Memory B cell (primary cell): ENCODE results near the gene APCDD1.
"Not testable (repeated sequence)": the region's sequence is repeated elsewhere in the genome, so short reads cannot be mapped to it uniquely, and the experiment has no call there.

Experiments used
- ATAC-seq: fragments of 150-1000 bp; cut with Tn5 transposase; 2 replicates; pipeline ENCODE4 v1.10.0; 2021; ENCODE audit warnings: low read depth, mild to moderate bottlenecking, moderate library complexity
- DNase-seq, 2 donors: peaks; one replicate each; pipeline ENCODE4 v3.0.0; 2022; ENCODE audit warnings: low spot score in 2 of 2
- H3K27ac Mint-ChIP-seq: one replicate; pipeline ENCODE4 v1.8.0; 2022; ENCODE audit warnings: mild to moderate bottlenecking, moderate library complexity, mixed read lengths
- H3K27me3 Mint-ChIP-seq: one replicate; pipeline ENCODE4 v1.8.0; 2022; ENCODE audit warnings: mixed read lengths
- H3K36me3 Mint-ChIP-seq: one replicate; pipeline ENCODE4 v1.8.0; 2022; ENCODE audit warnings: mild to moderate bottlenecking, mixed read lengths
- H3K4me1 Mint-ChIP-seq: one replicate; pipeline ENCODE4 v1.8.0; 2022; ENCODE audit warnings: mixed read lengths
- H3K4me3 Mint-ChIP-seq: one replicate; pipeline ENCODE4 v1.8.0; 2022; ENCODE audit warnings: mild to moderate bottlenecking, moderate library complexity, mixed read lengths
- H3K9me3 Mint-ChIP-seq: one replicate; pipeline ENCODE4 v1.8.0; 2022; ENCODE audit warnings: mixed read lengths

APCDD1 gene

DNA sequence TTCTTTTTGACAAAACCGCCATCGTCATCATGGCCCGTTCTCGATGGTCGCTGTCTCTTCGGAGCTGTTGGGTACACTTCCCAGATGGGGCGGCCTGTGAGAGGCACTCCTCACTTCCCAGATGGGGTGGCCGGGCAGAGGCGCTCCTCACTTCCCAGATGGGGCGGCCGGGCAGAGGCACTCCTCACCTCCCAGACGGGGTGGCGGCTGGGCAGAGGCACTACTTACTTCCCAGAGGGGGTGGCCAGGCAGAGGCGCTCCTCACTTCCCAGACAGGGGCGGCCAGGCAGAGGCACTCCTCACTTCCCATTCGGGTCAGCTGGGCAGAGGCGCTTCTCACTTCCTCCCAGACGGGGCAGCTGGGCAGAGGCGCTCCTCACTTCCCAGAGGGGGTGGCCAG lies 51.5 kb downstream of the APCDD1 start:
- H3K4me3 Mint-ChIP-seq, H3K27ac Mint-ChIP-seq, ATAC-seq, H3K36me3 Mint-ChIP-seq, H3K9me3 Mint-ChIP-seq, H3K4me1 Mint-ChIP-seq, DNase-seq, H3K27me3 Mint-ChIP-seq: not testable (repeated sequence)

DNA sequence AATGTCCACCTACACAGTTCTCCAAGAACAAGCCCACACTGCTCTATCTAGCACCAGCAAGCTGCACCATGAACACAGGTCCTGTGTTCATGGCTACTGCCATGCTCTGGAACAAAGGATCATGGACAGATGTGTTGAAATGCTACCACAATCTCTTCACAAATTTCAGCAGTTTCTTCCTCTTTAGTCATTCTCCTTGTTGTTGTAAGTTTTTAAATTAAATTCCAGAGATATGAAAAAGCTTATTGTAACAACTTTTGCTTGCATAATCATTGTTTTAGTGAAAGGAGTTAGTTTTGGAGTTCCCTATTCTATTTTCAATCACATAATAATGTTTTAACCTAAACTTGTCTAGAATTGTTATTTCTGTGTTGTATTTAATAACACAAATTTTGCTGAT lies 54.2 kb downstream of the APCDD1 start:
- ATAC-seq (no peak), DNase-seq (no peak)
- H3K27ac Mint-ChIP-seq = no peak overlapping the region
- peaks cover 4% of the 10 kb centered on the region for H3K36me3 Mint-ChIP-seq
- no peak overlapping the region for H3K4me3 Mint-ChIP-seq
- peaks cover 14% of the 10 kb centered on the region for H3K27me3 Mint-ChIP-seq
- peaks cover 2% of the 10 kb centered on the region for H3K4me1 Mint-ChIP-seq
- peaks cover 5% of the 10 kb centered on the region for H3K9me3 Mint-ChIP-seq

DNA sequence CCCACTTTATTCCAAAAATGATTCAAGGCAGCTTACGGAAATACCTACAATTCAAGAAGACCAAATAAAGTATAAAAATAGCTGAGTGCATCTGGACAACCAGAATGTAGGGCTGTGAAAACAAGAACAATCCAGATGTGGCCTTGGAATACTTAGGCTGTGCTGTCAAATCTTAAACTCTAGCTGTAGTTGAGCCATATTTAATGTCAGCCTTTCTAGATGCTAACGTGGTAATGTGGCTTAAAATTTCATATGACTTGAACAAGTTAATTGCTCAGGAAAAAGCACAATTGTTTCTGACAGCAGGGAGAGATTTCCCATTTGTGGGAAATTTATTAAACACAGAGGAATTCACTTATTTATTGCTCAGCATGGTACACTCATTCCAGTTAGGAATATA lies 56.8 kb downstream of the APCDD1 start:
- no peak overlapping the region for H3K4me3 Mint-ChIP-seq
- no peak overlapping the region for H3K27ac Mint-ChIP-seq
- peaks cover 2% of the 10 kb centered on the region for H3K4me1 Mint-ChIP-seq
- H3K36me3 Mint-ChIP-seq = no peaks in the 10 kb centered on the region
- ATAC-seq = no peak
- peaks cover 13% of the 10 kb centered on the region for H3K27me3 Mint-ChIP-seq
- H3K9me3 Mint-ChIP-seq = peaks cover 3% of the 10 kb centered on the region
- no peak for DNase-seq

DNA sequence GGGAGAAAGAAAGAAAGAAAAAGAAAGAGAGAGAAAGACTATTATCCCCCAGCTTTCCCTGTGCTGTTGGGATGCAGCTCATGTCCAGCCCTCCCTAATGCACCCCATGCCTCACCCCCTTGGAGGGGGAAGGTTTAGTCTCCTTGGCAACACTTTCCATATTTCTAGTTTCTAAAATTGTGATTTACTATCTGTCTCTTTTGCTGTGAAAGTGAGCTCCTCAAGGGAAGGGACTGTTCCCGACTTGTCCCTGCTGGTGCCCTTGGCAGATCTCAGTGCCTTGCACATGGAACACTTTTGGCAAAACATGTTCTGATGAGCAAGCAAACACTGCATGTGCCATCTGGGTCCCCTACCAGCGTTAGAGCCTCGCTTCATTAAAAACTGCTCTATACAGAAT lies 59.6 kb downstream of the APCDD1 start:
- ATAC-seq = no peak
- DNase-seq = no peak
- Mint-ChIP-seq H3K36me3 (no peaks in the 10 kb centered on the region), H3K4me1 (peaks cover 2% of the 10 kb centered on the region), H3K27me3 (peaks cover 18% of the 10 kb centered on the region), H3K27ac (no peak overlapping the region), H3K4me3 (no peak overlapping the region), H3K9me3 (peaks cover 1% of the 10 kb centered on the region)

DNA sequence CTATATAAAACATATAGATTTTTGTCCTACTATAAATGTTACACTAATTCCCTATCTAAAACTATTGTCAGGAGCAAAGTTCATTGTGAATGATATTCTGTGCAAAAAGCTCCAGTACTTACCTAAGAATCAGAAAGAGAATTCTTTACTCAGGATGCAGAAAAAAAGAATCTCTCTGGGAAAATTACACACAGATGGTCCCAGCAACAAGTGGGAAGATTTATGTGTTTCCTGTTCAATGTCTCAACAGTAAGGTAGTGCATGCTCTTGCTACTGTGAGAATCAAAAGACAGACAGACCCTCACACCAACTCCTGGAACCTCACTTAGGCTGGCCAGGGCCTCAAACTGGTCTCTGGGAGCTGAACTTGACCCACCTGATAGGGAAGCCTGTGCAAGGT lies 60.2 kb downstream of the APCDD1 start:
- no peaks in the 10 kb centered on the region for H3K36me3 Mint-ChIP-seq
- no peak for DNase-seq
- no peak overlapping the region for H3K27ac Mint-ChIP-seq
- peaks cover 1% of the 10 kb centered on the region for H3K9me3 Mint-ChIP-seq
- peaks cover 2% of the 10 kb centered on the region for H3K4me1 Mint-ChIP-seq
- peaks cover 21% of the 10 kb centered on the region for H3K27me3 Mint-ChIP-seq
- ATAC-seq = no peak
- H3K4me3 Mint-ChIP-seq = no peak overlapping the region

DNA sequence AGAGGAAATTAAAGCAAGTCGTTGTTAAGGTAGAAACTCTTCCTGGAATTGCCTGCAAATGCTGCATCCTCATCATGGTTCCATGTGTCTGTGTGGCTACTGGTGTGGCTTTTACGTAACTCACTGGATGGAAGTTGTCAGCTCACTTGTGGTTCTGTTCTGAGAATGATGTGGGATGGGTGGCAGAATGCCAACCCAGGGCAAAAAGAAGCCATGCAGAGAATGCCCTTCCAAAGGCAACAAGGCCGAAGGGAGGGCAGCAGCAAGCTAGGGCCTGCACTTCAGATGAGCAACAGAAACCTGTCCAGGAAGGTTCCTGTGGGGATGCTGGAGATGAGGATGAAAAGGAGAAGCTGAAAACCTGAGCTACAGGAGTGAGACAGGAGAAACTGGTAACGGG lies 61.0 kb downstream of the APCDD1 start:
- Mint-ChIP-seq H3K36me3 (no peaks in the 10 kb centered on the region), H3K27ac (no peak overlapping the region), H3K9me3 (peaks cover 1% of the 10 kb centered on the region), H3K4me3 (no peak overlapping the region), H3K4me1 (peaks cover 2% of the 10 kb centered on the region), H3K27me3 (peaks cover 21% of the 10 kb centered on the region)
- DNase-seq (no peak), ATAC-seq (no peak)

DNA sequence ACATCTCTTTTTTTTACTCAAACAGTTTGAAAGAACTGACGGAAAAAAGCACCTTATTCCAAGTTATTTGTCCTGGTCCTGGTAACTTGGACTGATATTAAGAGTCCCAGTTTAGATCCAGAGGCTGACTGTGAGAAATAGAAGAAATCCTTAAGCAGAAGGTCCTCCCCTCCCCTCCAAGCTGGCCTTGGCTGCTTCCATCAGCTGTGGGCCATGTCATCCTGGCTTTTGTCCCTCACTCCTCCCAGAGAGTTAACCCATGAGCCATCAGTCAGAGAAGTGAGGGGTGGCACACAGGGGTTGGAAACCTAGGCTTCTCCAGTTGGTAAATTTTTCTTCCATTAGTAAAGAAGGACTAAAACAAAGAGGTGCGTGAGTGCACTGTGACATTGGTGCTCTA lies 61.6 kb downstream of the APCDD1 start:
- DNase-seq (no peak), ATAC-seq (no peak)
- H3K4me1 Mint-ChIP-seq = peaks cover 2% of the 10 kb centered on the region
- H3K4me3 Mint-ChIP-seq = no peak overlapping the region
- H3K9me3 Mint-ChIP-seq = peaks cover 1% of the 10 kb centered on the region
- H3K27ac Mint-ChIP-seq = no peak overlapping the region
- H3K27me3 Mint-ChIP-seq = peaks cover 18% of the 10 kb centered on the region
- H3K36me3 Mint-ChIP-seq = no peaks in the 10 kb centered on the region

DNA sequence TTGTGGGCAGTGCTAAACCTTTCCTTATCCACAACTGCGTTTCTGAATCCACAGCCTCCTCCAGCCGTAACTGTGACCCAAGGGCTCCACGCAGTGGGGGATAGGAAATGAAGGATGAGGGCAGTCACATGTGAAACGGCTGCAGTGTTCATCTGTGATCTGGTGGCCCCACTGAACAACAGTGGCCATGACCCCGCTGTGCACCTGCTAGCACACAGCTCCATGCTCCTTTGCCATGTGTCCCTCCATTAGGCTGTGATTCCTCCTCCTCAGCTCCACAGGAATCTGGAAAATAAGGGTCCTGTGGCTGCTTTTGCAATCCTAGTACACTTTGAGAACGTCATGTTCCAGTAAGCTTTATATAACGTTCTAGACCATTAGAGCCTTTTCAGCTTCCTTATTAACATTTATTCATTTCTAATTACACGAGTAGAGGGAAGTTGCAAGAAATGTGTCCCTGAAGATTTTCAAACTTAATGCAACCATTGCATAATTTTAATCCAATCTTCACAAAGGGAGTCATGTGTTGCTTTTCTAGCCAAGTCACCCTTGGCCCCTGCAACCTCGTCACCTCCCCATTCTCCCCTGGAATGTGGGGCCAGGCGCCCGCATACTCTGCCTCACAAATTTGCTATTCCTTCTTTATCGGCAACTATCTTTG lies 64.3 kb downstream of the APCDD1 start:
- ATAC-seq = no peak

DNA sequence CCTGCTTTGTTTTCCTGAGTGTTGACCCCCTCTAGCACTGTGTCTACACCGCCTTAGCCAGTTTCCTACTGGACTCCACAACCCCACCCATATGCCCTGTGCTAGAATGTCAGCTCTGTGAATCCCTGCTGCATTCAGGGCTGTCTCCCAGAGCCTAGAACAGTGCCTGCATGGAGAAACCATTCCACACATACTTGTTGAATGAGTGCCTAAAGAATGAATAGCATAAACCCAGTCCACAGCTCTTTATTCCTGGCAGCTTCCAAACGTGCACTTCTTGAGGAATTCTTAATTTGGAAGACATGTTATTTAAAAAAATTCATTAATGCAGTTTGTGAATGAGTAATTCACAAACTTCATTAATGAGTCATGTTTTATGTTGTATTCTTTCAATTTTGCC lies 64.9 kb downstream of the APCDD1 start:
- Mint-ChIP-seq H3K36me3 (no peaks in the 10 kb centered on the region), H3K27me3 (peaks cover 14% of the 10 kb centered on the region), H3K9me3 (peaks cover 1% of the 10 kb centered on the region), H3K4me3 (no peak overlapping the region), H3K27ac (no peak overlapping the region), H3K4me1 (no peaks in the 10 kb centered on the region)
- no peak for DNase-seq
- ATAC-seq = no peak

More for the DNA sequence above, 64.3 kb downstream of the APCDD1 start:
- H3K4me1 Mint-ChIP-seq = no peaks in the 10 kb centered on the region
- no peak overlapping the region for H3K4me3 Mint-ChIP-seq
- no peaks in the 10 kb centered on the region for H3K36me3 Mint-ChIP-seq
- peaks cover 1% of the 10 kb centered on the region for H3K9me3 Mint-ChIP-seq
- peaks cover 16% of the 10 kb centered on the region for H3K27me3 Mint-ChIP-seq
- no peak for DNase-seq
- no peak overlapping the region for H3K27ac Mint-ChIP-seq

DNA sequence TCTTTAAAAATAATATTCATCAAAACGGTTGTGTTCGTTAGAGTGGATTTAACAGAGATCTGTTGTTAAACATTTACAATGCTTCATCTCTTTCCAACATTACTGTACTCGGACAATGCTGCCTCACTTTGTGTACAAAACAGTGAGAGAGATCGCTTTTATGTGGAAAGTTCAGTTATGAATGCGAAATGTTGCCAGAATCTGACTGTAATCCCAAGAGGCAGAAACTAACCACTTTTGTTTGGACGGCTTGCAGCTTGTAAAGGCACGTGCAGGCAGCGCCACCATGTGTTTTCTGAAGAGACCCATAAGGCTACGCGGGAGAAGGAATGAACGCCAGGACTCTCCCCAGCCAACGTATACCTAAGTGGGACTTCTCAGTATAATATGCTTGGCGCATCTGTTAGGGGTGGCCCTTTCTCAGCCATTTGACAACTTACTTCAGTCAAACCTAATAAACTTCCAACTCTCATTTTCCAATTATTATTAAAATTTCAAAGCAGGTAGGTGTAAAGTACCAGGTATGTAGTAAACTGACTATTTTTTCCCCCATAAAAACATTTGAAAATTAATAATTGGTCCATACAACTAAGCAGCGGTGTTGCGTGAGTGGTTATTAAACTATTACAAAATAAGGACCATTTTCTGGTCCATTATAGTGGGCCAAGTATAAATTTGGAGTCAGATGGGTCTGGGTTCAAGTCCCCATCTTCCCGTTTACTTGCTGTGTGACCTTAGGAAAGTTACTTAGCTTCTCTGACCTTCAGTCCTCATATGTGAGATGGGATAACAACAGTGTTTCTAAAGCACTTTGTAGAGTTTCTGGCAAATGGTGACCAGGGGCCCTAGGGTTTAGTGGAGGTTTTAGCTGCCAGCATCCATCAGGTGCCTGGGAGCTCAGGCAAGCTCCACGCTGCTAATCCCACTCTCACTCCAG lies 65.8 kb downstream of the APCDD1 start:
- ATAC-seq (peak; percentile 93), DNase-seq (peak; percentile 54 to 63)
- H3K36me3 Mint-ChIP-seq = no peaks in the 10 kb centered on the region
- peaks cover 9% of the 10 kb centered on the region for H3K4me1 Mint-ChIP-seq
- peaks cover 1% of the 10 kb centered on the region for H3K9me3 Mint-ChIP-seq
- no peak overlapping the region for H3K27ac Mint-ChIP-seq
- H3K27me3 Mint-ChIP-seq = peaks cover 14% of the 10 kb centered on the region
- H3K4me3 Mint-ChIP-seq = no peak overlapping the region

DNA sequence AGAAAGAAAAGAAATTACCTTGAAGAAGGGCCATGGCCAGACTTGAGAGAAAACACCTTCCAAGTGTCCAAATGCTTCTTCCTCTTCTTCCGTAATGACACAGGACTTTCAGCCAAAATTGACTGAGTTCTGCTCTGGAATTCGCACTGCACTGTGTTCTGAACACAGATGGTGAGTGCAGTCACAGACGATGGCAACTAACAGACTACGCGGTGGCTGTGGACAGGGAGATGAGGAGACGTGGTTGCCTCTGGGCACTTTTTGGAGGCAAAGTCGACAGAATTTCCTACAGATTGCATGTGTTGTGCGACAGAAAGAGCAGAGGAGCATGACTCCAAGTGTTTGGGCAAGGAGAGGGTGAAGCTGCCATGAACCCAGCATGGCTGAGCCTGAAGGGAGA lies 67.1 kb downstream of the APCDD1 start:
- Mint-ChIP-seq H3K4me3 (no peak overlapping the region), H3K27ac (no peak overlapping the region), H3K27me3 (peaks cover 12% of the 10 kb centered on the region), H3K9me3 (peaks cover 1% of the 10 kb centered on the region), H3K36me3 (no peaks in the 10 kb centered on the region), H3K4me1 (peaks cover 9% of the 10 kb centered on the region)
- DNase-seq (no peak), ATAC-seq (no peak)

DNA sequence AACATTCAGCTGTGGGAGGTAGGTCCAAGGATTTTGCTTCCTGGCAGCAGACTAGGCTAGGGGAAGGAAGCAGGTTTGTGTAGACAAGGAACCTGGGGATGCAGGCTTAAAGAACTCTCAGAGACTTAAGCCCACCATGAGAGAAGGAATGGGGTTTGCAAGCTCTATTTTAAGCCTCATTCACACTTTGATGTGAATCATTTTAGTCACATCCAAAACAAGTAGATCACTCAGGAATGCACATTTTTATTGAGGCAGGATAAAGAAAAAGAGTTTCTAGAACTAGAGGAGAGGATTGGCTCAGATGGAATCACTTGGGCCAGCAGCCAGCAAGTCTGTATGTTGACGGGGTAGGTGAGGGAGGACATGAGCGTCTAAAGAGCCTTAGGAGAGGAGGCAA lies 68.1 kb downstream of the APCDD1 start:
- no peak for ATAC-seq
- Mint-ChIP-seq H3K4me3 (no peak overlapping the region), H3K27me3 (peaks cover 10% of the 10 kb centered on the region), H3K4me1 (peaks cover 14% of the 10 kb centered on the region), H3K9me3 (no peaks in the 10 kb centered on the region), H3K27ac (no peak overlapping the region), H3K36me3 (no peaks in the 10 kb centered on the region)
- no peak for DNase-seq

DNA sequence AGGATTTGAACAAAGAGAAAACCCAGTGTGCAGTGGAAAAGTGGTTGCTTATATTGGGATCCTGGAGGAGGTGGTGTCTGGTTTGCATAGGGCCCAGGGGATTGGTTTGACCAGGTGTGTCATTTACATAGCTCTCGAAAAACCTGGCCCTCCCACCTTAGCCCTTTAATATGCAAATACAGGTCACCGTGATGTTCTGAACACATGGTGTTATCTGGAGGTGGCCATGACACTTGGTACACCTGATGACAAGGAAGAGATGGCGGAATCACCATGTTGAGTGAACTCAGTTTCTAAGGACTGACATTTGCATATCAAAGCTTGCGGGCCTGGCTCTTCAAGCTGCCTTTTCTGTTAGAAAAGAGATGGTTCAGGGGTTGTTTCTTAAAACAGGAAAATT lies 69.1 kb downstream of the APCDD1 start:
- H3K4me3 Mint-ChIP-seq = no peak overlapping the region
- no peaks in the 10 kb centered on the region for H3K9me3 Mint-ChIP-seq
- peaks cover 9% of the 10 kb centered on the region for H3K27me3 Mint-ChIP-seq
- H3K36me3 Mint-ChIP-seq = no peaks in the 10 kb centered on the region
- ATAC-seq (no peak), DNase-seq (no peak)
- H3K4me1 Mint-ChIP-seq = peaks cover 20% of the 10 kb centered on the region
- no peak overlapping the region for H3K27ac Mint-ChIP-seq

DNA sequence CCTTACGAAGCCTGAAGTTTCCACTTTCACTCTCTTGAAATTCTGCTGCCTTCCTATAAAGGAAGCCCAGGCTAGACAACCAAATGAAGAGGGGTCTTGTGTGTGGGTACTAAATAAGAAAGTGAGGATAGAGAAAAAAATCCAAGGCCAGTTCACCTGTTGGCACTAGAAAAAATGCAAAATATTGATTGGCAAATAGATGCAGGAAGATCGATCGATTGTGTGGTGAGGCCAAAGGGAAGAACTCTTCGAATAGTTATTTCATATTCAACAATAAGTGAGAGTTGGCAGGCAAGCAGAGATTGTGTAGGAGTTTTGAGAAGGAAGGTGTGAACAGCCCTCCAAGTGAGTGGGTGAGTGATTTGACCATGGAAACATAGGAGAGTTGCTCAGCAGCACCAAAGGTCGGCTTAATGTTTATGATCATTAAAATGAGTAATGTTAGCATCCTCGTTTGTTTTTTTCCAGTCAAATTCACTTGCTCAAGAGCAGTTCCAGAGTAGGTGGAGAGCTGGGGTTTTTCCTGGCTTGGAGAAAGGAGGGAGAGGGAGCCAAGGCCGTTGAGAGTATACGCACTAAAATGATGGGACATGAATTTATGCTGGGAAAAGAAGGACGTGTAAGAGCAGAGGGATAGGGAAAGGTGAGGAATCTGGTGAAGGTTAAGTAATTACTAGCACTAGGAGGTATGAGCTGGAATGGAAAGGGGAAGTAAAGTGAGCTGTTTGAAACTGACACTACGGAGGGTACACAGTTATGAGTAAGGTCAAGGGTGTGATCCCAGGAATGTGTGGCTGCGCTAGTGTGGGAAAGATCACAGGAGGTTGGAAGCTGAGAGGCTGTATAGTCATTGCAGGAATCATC lies 70.3 kb downstream of the APCDD1 start:
- no peaks in the 10 kb centered on the region for H3K9me3 Mint-ChIP-seq
- H3K4me1 Mint-ChIP-seq = peaks cover 27% of the 10 kb centered on the region
- H3K36me3 Mint-ChIP-seq = no peaks in the 10 kb centered on the region
- H3K4me3 Mint-ChIP-seq = peak overlapping the region; percentile 99
- H3K27me3 Mint-ChIP-seq = peaks cover 3% of the 10 kb centered on the region
- H3K27ac Mint-ChIP-seq = peak overlapping the region; percentile 78
- ATAC-seq (no peak), DNase-seq (peak in 1 of 2 donors; percentile 3)
